Activated T-cell treated with anti-CD3 and anti-CD28 coated beads for 1 hour (primary cell): ENCODE results near the gene BMF.
"Not testable (repeated sequence)": the region's sequence is repeated elsewhere in the genome, so short reads cannot be mapped to it uniquely, and the experiment has no call there.

Experiments
- DNase-seq: peaks from one replicate; pipeline ENCODE4 v3.0.0-alpha.2; 2020; ENCODE audit warnings: low read depth

BMF gene

DNA sequence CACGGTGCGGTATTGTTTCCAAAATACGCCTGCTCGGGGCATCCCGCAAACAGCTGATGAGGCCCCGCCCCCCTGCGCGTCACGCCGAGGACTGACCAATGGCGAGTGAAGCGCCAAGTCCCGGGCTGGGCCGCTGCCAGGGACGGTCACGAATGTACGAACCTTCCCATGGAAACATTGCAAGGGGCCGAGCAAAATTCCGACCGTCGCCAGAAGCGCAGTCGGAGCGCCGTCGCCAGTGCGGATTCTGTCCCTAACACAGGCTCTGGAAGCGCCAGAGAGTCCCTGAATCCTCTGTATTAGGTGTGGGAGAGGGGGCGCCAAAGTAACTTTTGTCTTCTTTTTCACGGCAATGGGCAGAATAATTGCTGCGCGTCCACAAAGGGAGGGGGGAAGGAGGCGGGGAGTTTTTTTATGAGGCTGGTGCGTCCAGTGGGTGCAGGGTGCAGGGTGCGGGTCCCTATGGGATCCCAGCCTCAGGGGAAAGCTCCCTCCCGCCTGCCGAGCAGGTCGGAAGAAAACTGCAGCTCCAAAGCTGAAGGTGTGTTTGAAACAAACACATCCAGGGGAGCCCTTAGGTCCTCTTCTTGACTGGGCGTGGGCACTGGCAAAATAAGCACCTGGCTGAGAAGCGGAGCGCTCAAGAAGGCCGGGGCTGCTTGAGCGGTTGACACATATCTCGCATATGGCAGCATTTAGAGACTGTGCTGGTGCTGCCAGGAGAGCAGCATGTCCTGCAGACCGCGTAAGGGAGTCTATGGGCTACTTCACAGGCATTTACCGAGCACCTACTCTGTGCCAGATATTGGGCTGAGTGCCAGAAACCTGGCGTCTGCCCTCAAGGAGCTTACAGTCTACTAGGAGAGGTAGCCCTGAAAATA, at the start of gene BMF:
Gene BMF, minus strand, starts transcription at position 25 of the 881 bp plus-strand sequence. CDS start 2,793 bp downstream, outside the sequence.
- peak; percentile 97 for DNase-seq

GRCh38 chr15:40157778-40158447, 49.2 kb upstream of the BMF start:
- DNase-seq = no peak

GRCh38 chr15:40155270-40155910, 46.7 kb upstream of the BMF start:
- no peak for DNase-seq

- not testable (repeated sequence) for DNase-seq
Observed at GRCh38 chr15:40154821-40155220, 46.1 kb upstream of the BMF start.

- DNase-seq = no peak
Observed at GRCh38 chr15:40151991-40152390, 43.3 kb upstream of the BMF start.

DNA sequence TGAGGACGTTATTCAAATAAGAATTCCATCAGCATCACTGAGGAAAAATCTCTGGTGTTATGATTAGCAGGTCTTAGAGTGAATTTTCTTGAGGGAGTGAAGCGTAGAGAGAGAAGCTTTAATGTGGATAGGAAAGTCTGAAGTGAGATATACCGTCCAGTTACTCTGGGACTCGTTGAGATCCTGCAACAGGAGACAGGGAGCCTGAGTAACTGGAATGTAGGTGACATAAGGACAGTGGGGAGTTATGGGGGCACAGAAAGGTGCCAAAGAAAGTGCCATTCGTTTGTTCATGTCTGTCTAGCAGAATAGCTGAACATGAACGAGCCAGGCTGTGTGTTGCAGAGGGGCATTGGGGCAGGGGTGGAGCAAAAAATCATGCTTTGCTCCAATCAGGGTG, 42.8 kb upstream of the BMF start:
- DNase-seq = no peak

DNA sequence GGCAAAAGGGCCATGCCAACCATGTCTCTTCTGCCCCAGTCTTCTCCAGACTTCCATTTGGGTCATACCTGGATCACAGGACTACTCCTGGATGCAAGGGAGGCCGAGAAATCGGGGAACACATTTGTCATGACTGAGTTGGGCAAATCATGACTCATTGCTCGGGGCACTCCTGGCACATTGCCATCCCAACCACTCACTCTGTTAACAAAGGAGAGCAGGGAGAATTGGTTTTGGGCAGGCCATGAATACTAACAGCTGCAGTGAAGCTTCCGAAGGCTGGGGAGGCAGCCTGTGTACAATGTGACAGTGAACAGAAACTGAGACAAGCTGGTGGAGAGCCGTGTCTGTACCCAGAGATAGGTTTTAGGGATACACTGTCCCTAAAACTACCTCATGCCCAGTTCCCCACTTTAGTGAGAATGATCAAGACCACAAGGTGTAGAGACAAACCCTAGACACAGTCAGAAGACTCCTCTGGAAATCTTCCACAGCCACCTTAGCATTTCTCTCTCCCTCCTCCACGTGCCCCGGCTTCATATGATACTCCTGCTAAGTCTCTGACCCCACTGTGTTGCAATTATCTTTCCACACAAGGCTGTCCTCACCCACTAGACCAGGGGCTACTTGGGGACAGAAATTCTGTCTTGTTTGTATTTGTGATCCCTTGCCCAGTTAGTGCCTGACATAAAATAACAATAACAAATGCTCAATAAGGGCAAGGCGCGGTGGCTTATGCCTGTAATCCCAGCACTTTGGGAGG, 41.7 kb upstream of the BMF start:
- no peak for DNase-seq

DNA sequence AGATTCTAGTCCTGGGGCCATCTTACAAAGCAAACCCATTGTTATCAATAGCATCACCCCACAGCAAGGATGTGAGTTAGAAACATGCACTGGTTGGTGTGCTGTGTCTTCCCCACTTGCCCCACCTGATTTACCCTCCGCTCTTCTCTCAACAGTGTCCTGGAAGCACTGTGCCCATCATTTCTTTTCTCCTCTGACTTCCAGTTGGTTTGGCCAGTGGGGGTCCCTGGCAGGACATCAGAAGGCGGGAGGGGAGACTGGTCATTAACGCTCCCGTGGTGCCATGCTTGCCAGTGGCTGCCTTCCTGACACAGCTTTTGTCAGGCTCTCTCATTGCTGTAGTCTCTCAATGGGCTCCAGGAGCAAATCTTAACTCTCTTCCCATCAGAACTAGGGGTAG, 40.7 kb upstream of the BMF start:
- DNase-seq = no peak

GRCh38 chr15:40146037-40146436, 37.4 kb upstream of the BMF start:
- DNase-seq = no peak

GRCh38 chr15:40142428-40142827, 33.7 kb upstream of the BMF start:
- DNase-seq = no peak

GRCh38 chr15:40138201-40138570, 29.5 kb upstream of the BMF start:
- not testable (repeated sequence) for DNase-seq

GRCh38 chr15:40137303-40138200, 28.9 kb upstream of the BMF start:
- DNase-seq = no peak

GRCh38 chr15:40136470-40137302, 28.0 kb upstream of the BMF start:
- DNase-seq = no peak

GRCh38 chr15:40135846-40136450, 27.3 kb upstream of the BMF start:
- not testable (repeated sequence) for DNase-seq

GRCh38 chr15:40134885-40135284, 26.2 kb upstream of the BMF start:
- DNase-seq = no peak

DNA sequence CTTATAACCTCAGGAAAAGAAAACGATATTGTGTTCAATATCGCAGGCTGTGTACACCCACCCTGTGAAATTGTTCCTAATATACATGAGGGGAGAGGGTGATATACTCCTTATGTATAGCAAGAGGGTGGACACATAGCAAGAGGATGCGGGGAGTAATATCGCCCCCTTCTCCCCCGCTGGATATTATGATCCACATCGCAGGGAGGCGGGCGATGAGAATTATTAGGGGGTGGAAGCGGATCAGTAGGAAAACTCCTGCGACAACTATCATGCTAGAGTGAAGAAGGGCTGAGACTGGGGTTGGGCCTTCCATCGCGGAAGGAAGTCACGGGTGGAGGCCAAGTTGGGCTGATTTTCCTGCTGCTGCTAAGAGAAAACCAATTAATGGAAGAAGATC, 24.9 kb upstream of the BMF start:
- no peak for DNase-seq

GRCh38 chr15:40130799-40131502, 22.3 kb upstream of the BMF start:
- no peak for DNase-seq

DNA sequence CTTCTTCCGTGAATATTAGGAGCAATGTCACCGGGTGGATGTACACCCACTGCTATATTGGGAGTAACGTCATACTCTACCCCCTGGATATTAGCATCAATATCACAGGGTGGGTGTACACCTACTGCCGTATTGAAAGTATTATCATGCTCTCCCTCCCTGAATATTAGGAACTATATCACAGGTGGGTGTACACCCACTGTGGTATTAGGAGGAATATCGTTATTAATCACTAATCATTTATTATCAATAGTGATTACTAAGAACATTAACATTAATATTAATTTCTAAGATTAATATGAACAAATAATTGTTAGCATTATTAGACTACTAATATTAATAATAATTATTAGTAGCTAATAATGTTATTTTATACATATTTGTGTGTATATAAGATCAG, 21.4 kb upstream of the BMF start:
- DNase-seq = no peak
